ENCODE measurements around the gene MFAP3.

Gene MFAP3

GRCh38 chr5:154071799-154072413 is 33.1 kb downstream of the MFAP3 start:
- H3K4me1 ChIP-seq (ENCODE audit: control insufficient read depth, insufficient read depth, low read length, unreplicated experiment) = peaks cover 8% of the 10 kb centered on the region
- H3K4me3 ChIP-seq (ENCODE audit: low read depth, low read length) = peak overlapping the region; percentile 52; the same call in 1 of the 2 replicates
- no peak overlapping the region for H3K27ac ChIP-seq (ENCODE audit: low read depth, low read length)
- no peaks in the 10 kb centered on the region for H3K27me3 ChIP-seq (ENCODE audit: insufficient read depth, low read length)
- no peaks in the 10 kb centered on the region for H3K36me3 ChIP-seq (ENCODE audit: insufficient read depth, low read length)
- H3K79me2 ChIP-seq (ENCODE audit: control insufficient read depth, insufficient read depth, low read length, unreplicated experiment) = no peaks in the 10 kb centered on the region
- no peak overlapping the region for H2AFZ ChIP-seq (ENCODE audit: low read length, unreplicated experiment)

GRCh38 chr5:154072414-154073171 is 33.8 kb downstream of the MFAP3 start:
- Histone ChIP-seq H3K4me1 (ENCODE audit: control insufficient read depth, insufficient read depth, low read length, unreplicated experiment) (peaks cover 14% of the 10 kb centered on the region), H2AFZ (ENCODE audit: low read length, unreplicated experiment) (peak overlapping the region; percentile 45), H3K27me3 (ENCODE audit: insufficient read depth, low read length) (no peaks in the 10 kb centered on the region), H3K79me2 (ENCODE audit: control insufficient read depth, insufficient read depth, low read length, unreplicated experiment) (no peaks in the 10 kb centered on the region), H3K36me3 (ENCODE audit: insufficient read depth, low read length) (no peaks in the 10 kb centered on the region), H3K4me3 (ENCODE audit: low read depth, low read length) (peak overlapping the region; percentile 52; the same call in 1 of the 2 replicates), H3K27ac (ENCODE audit: low read depth, low read length) (no peak overlapping the region)

GRCh38 chr5:154076240-154076922 is 37.6 kb downstream of the MFAP3 start:
- H3K27ac ChIP-seq (ENCODE audit: low read depth, low read length) = no peak overlapping the region
- no peaks in the 10 kb centered on the region for H3K27me3 ChIP-seq (ENCODE audit: insufficient read depth, low read length)
- no peaks in the 10 kb centered on the region for H3K36me3 ChIP-seq (ENCODE audit: insufficient read depth, low read length)
- peaks cover 22% of the 10 kb centered on the region for H3K4me1 ChIP-seq (ENCODE audit: control insufficient read depth, insufficient read depth, low read length, unreplicated experiment)
- no peaks in the 10 kb centered on the region for H3K79me2 ChIP-seq (ENCODE audit: control insufficient read depth, insufficient read depth, low read length, unreplicated experiment)
- H3K4me3 ChIP-seq (ENCODE audit: low read depth, low read length) = no peak overlapping the region
- H2AFZ ChIP-seq (ENCODE audit: low read length, unreplicated experiment) = no peak overlapping the region

GRCh38 chr5:154077696-154078095 is 38.9 kb downstream of the MFAP3 start:
- no peak overlapping the region for H3K4me3 ChIP-seq (ENCODE audit: low read depth, low read length)
- H3K27me3 ChIP-seq (ENCODE audit: insufficient read depth, low read length) = no peaks in the 10 kb centered on the region
- peaks cover 17% of the 10 kb centered on the region for H3K4me1 ChIP-seq (ENCODE audit: control insufficient read depth, insufficient read depth, low read length, unreplicated experiment)
- no peak overlapping the region for H2AFZ ChIP-seq (ENCODE audit: low read length, unreplicated experiment)
- H3K36me3 ChIP-seq (ENCODE audit: insufficient read depth, low read length) = no peaks in the 10 kb centered on the region
- no peak overlapping the region for H3K27ac ChIP-seq (ENCODE audit: low read depth, low read length)
- H3K79me2 ChIP-seq (ENCODE audit: control insufficient read depth, insufficient read depth, low read length, unreplicated experiment) = no peaks in the 10 kb centered on the region

GRCh38 chr5:154078272-154078671 is 39.5 kb downstream of the MFAP3 start:
- H3K27ac ChIP-seq (ENCODE audit: low read depth, low read length) = no peak overlapping the region
- H3K79me2 ChIP-seq (ENCODE audit: control insufficient read depth, insufficient read depth, low read length, unreplicated experiment) = no peaks in the 10 kb centered on the region
- H3K36me3 ChIP-seq (ENCODE audit: insufficient read depth, low read length) = no peaks in the 10 kb centered on the region

GRCh38 chr5:154081246-154081645 is 42.5 kb downstream of the MFAP3 start:
- Histone ChIP-seq H3K79me2 (ENCODE audit: control insufficient read depth, insufficient read depth, low read length, unreplicated experiment) (no peaks in the 10 kb centered on the region), H2AFZ (ENCODE audit: low read length, unreplicated experiment) (no peak overlapping the region), H3K36me3 (ENCODE audit: insufficient read depth, low read length) (no peaks in the 10 kb centered on the region), H3K27me3 (ENCODE audit: insufficient read depth, low read length) (peaks cover 2% of the 10 kb centered on the region; the same call in 1 of the 2 replicates), H3K4me3 (ENCODE audit: low read depth, low read length) (no peak overlapping the region), H3K4me1 (ENCODE audit: control insufficient read depth, insufficient read depth, low read length, unreplicated experiment) (peaks cover 19% of the 10 kb centered on the region), H3K27ac (ENCODE audit: low read depth, low read length) (no peak overlapping the region)

More at GRCh38 chr5:154078272-154078671, 39.5 kb downstream of the MFAP3 start:
- peaks cover 17% of the 10 kb centered on the region for H3K4me1 ChIP-seq (ENCODE audit: control insufficient read depth, insufficient read depth, low read length, unreplicated experiment)
- H2AFZ ChIP-seq (ENCODE audit: low read length, unreplicated experiment) = no peak overlapping the region
- no peaks in the 10 kb centered on the region for H3K27me3 ChIP-seq (ENCODE audit: insufficient read depth, low read length)
- H3K4me3 ChIP-seq (ENCODE audit: low read depth, low read length) = no peak overlapping the region

- H3K4me1 ChIP-seq (ENCODE audit: control insufficient read depth, insufficient read depth, low read length, unreplicated experiment) = peaks cover 16% of the 10 kb centered on the region
- H3K79me2 ChIP-seq (ENCODE audit: control insufficient read depth, insufficient read depth, low read length, unreplicated experiment) = no peaks in the 10 kb centered on the region
- H3K27ac ChIP-seq (ENCODE audit: low read depth, low read length) = no peak overlapping the region
- H3K4me3 ChIP-seq (ENCODE audit: low read depth, low read length) = no peak overlapping the region
- no peak overlapping the region for H2AFZ ChIP-seq (ENCODE audit: low read length, unreplicated experiment)
- H3K27me3 ChIP-seq (ENCODE audit: insufficient read depth, low read length) = peaks cover 6% of the 10 kb centered on the region; the same call in 1 of the 2 replicates
- no peaks in the 10 kb centered on the region for H3K36me3 ChIP-seq (ENCODE audit: insufficient read depth, low read length)
Measured at GRCh38 chr5:154084062-154084639, 45.4 kb downstream of the MFAP3 start.

GRCh38 chr5:154086146-154086545 is 47.4 kb downstream of the MFAP3 start:
- Histone ChIP-seq H3K79me2 (ENCODE audit: control insufficient read depth, insufficient read depth, low read length, unreplicated experiment) (no peaks in the 10 kb centered on the region), H3K4me3 (ENCODE audit: low read depth, low read length) (no peak overlapping the region), H3K4me1 (ENCODE audit: control insufficient read depth, insufficient read depth, low read length, unreplicated experiment) (peaks cover 16% of the 10 kb centered on the region), H3K27me3 (ENCODE audit: insufficient read depth, low read length) (peaks cover 6% of the 10 kb centered on the region; the same call in 1 of the 2 replicates), H2AFZ (ENCODE audit: low read length, unreplicated experiment) (no peak overlapping the region), H3K36me3 (ENCODE audit: insufficient read depth, low read length) (no peaks in the 10 kb centered on the region), H3K27ac (ENCODE audit: low read depth, low read length) (no peak overlapping the region)

GRCh38 chr5:154086641-154087040 is 47.9 kb downstream of the MFAP3 start:
- Histone ChIP-seq H3K27ac (ENCODE audit: low read depth, low read length) (no peak overlapping the region), H3K36me3 (ENCODE audit: insufficient read depth, low read length) (no peaks in the 10 kb centered on the region), H3K27me3 (ENCODE audit: insufficient read depth, low read length) (peaks cover 6% of the 10 kb centered on the region; the same call in 1 of the 2 replicates), H3K79me2 (ENCODE audit: control insufficient read depth, insufficient read depth, low read length, unreplicated experiment) (no peaks in the 10 kb centered on the region), H2AFZ (ENCODE audit: low read length, unreplicated experiment) (no peak overlapping the region), H3K4me3 (ENCODE audit: low read depth, low read length) (0 out of 2 replicates have a peak overlapping the region, but pooled peaks have one; percentile 8), H3K4me1 (ENCODE audit: control insufficient read depth, insufficient read depth, low read length, unreplicated experiment) (peaks cover 16% of the 10 kb centered on the region)

GRCh38 chr5:154087260-154087659 is 48.5 kb downstream of the MFAP3 start:
- Histone ChIP-seq H3K27ac (ENCODE audit: low read depth, low read length) (no peak overlapping the region), H3K4me3 (ENCODE audit: low read depth, low read length) (no peak overlapping the region), H3K36me3 (ENCODE audit: insufficient read depth, low read length) (no peaks in the 10 kb centered on the region), H3K79me2 (ENCODE audit: control insufficient read depth, insufficient read depth, low read length, unreplicated experiment) (no peaks in the 10 kb centered on the region), H2AFZ (ENCODE audit: low read length, unreplicated experiment) (no peak overlapping the region), H3K27me3 (ENCODE audit: insufficient read depth, low read length) (peaks cover 6% of the 10 kb centered on the region; the same call in 1 of the 2 replicates), H3K4me1 (ENCODE audit: control insufficient read depth, insufficient read depth, low read length, unreplicated experiment) (peaks cover 17% of the 10 kb centered on the region)
